Osteoblast (primary cell): ENCODE measurements around the gene ZNF592. TPM values are rescaled to one million over a fixed set of nuclear protein-coding genes. Genes with fewer than 3 reads are reported as not detected.

Source experiments
- DNase-seq: peaks from one replicate; pipeline ENCODE4 v3.0.0; 2011; ENCODE audit warnings: low spot score, mixed read lengths; ENCODE audit not compliant: insufficient read length; ENCODE audit errors: missing footprints
- H2AFZ ChIP-seq: 2 replicates; pipeline ENCODE4 v1.6.0; 2011; ENCODE audit warnings: mild to moderate bottlenecking, low read length
- H3K27ac ChIP-seq: 2 replicates; pipeline ENCODE4 v1.5.1; 2011; ENCODE audit warnings: mild to moderate bottlenecking, low read depth, low read length, moderate library complexity
- H3K27me3 ChIP-seq: 2 replicates; pipeline ENCODE4 v1.6.0; 2012; ENCODE audit warnings: mild to moderate bottlenecking, control low read depth, inconsistent platforms, low read length, moderate library complexity; ENCODE audit not compliant: insufficient read depth
- H3K36me3 ChIP-seq: 2 replicates; pipeline ENCODE4 v1.5.1; 2011; ENCODE audit warnings: mild to moderate bottlenecking, low read length, control low read depth, moderate library complexity; ENCODE audit not compliant: insufficient read depth
- H3K4me1 ChIP-seq: 2 replicates; pipeline ENCODE4 v1.5.1; 2011; ENCODE audit warnings: mild to moderate bottlenecking, low read length, control low read depth, moderate library complexity; ENCODE audit not compliant: insufficient read depth
- H3K4me2 ChIP-seq: 2 replicates; pipeline ENCODE4 v1.6.0; 2011; ENCODE audit warnings: mild to moderate bottlenecking, low read length; ENCODE audit not compliant: insufficient read depth
- H3K4me3 ChIP-seq: fragments of 200-600 bp; sonication (generic); 3 replicates; pipeline ENCODE4 v1.5.1; 2012; ENCODE audit warnings: mild to moderate bottlenecking, low read length, inconsistent platforms; ENCODE audit not compliant: insufficient read depth
- H3K79me2 ChIP-seq: 2 replicates; pipeline ENCODE4 v1.6.0; 2012; ENCODE audit warnings: mild to moderate bottlenecking, low read length, control low read depth, inconsistent platforms; ENCODE audit not compliant: insufficient read depth
- H3K9me3 ChIP-seq: 2 replicates; pipeline ENCODE4 v1.5.1; 2011; ENCODE audit warnings: low read depth, low read length, control low read depth
- H4K20me1 ChIP-seq: 2 replicates; pipeline ENCODE4 v1.6.0; 2012; ENCODE audit warnings: mild to moderate bottlenecking, low read length, control low read depth; ENCODE audit not compliant: insufficient read depth
- CTCF ChIP-seq: IDR thresholded peaks from 2 replicates; pipeline ENCODE4 v1.5.1; 2011; ENCODE audit warnings: mild to moderate bottlenecking, low read depth, low read length, moderate library complexity; ENCODE audit errors: extremely low read depth
- total RNA-seq: library from RNA; depleted of rRNA; stranded (reverse); fragments of >200 nt; gene quantifications from 2 replicates; pipeline ENCODE4 v1.2.3, GENCODE V29; 2012

The ZNF592 gene
- total RNA-seq, 1 donor: 11.2 TPM

DNA sequence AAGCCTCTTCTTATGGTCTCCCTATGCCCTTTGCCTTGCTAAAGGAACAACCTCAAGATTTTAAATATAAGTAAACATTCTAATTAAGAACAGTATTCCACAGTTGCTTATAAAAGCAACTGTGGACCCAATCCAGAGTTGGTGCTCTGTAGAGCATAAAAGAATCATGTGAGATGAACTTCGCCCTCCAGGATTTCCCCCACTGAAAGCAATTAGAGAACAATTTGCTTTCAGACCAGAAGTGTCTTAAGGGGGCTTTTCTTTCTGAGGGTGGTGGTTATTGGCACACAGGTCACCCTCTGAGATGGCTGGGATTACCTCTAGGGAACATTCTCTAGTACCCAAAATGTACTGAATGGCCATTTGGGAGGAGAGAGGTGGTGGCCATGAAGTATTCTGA, 10.6 kb downstream of the ZNF592 start:
- TF ChIP-seq CTCF: no peak
- H2AFZ ChIP-seq: no peak overlapping the region
- H3K9me3 ChIP-seq: no peaks in the 10 kb centered on the region
- H3K4me1 ChIP-seq: peaks cover 7% of the 10 kb centered on the region
- no peak overlapping the region for H3K4me3 ChIP-seq
- H3K27ac ChIP-seq: no peak overlapping the region
- H3K36me3 ChIP-seq: no peaks in the 10 kb centered on the region
- H3K27me3 ChIP-seq: no peaks in the 10 kb centered on the region
- H3K4me2 ChIP-seq: no peak overlapping the region
- peaks cover 100% of the 10 kb centered on the region for H3K79me2 ChIP-seq
- peaks cover 76% of the 10 kb centered on the region for H4K20me1 ChIP-seq
- DNase-seq: no peak

- DNase-seq: no peak
- Histone ChIP-seq H3K4me2 (no peak overlapping the region), H3K9me3 (no peaks in the 10 kb centered on the region), H3K27ac (no peak overlapping the region), H3K4me1 (peaks cover 7% of the 10 kb centered on the region), H3K36me3 (no peaks in the 10 kb centered on the region), H2AFZ (no peak overlapping the region), H3K27me3 (no peaks in the 10 kb centered on the region), H4K20me1 (peaks cover 73% of the 10 kb centered on the region), H3K79me2 (peaks cover 100% of the 10 kb centered on the region), H3K4me3 (no peak overlapping the region)
- no peak for TF ChIP-seq CTCF
Observed at GRCh38 chr15:84760219-84760618, 11.8 kb downstream of the ZNF592 start.

GRCh38 chr15:84761607-84762131, 13.3 kb downstream of the ZNF592 start:
- H3K4me3 ChIP-seq: no peak overlapping the region
- H4K20me1 ChIP-seq: peaks cover 72% of the 10 kb centered on the region
- H3K27ac ChIP-seq: peak overlapping the region; percentile 23
- H3K9me3 ChIP-seq: no peaks in the 10 kb centered on the region
- H2AFZ ChIP-seq: no peak overlapping the region
- peaks cover 10% of the 10 kb centered on the region for H3K36me3 ChIP-seq
- H3K4me2 ChIP-seq: no peak overlapping the region
- no peak for TF ChIP-seq CTCF
- peaks cover 12% of the 10 kb centered on the region for H3K4me1 ChIP-seq
- DNase-seq: no peak
- H3K27me3 ChIP-seq: no peaks in the 10 kb centered on the region
- H3K79me2 ChIP-seq: peaks cover 99% of the 10 kb centered on the region

DNA sequence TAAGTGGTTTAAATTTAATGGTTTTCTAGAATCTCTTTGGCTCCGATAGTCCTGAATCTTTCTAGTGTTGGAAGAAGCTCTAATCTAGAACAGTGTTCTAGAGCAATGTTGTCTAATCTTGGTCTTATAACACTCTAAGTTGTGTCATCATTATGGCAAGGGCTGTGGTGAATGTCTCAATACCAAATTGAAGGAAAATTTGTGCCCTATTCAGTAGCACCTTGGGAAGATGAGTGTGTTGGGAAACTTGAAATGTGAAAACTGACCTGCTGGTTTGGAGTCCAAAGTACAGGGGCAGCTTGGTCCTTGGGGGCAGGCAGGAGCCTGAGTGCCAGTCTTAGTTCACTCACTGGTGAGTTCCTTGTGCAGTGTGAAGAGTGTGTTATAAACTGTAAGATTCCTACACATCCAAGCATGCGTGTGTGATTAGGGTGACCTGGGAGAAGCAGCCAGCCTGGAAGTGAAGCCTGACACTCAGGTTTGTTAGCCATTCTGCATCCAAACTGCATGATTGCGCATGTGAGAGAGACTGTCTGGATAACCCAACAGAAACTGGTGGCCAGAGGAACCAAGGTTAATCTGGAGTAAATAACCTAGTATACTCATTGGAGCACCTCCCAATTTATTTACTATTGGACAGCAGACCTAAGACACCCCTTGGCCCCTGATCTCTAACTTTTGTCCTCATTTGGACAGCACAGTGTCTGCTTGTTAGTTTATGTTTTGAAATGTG, 14.6 kb downstream of the ZNF592 start:
- H2AFZ ChIP-seq: no peak overlapping the region
- H3K4me3 ChIP-seq: no peak overlapping the region
- peaks cover 12% of the 10 kb centered on the region for H3K4me1 ChIP-seq
- H3K4me2 ChIP-seq: no peak overlapping the region
- H3K79me2 ChIP-seq: peaks cover 95% of the 10 kb centered on the region
- H3K27ac ChIP-seq: no peak overlapping the region
- H3K36me3 ChIP-seq: peaks cover 19% of the 10 kb centered on the region
- peaks cover 80% of the 10 kb centered on the region for H4K20me1 ChIP-seq
- H3K27me3 ChIP-seq: no peaks in the 10 kb centered on the region
- no peaks in the 10 kb centered on the region for H3K9me3 ChIP-seq
- TF ChIP-seq CTCF: no peak
- DNase-seq: no peak
